HK-2 (cell line): Measurements from ENCODE around the gene FHL3.
A peak's percentile ranks its signal among the peaks of the same experiment; 100 is the strongest.
"Not testable (repeated sequence)": the region's sequence is repeated elsewhere in the genome, so short reads cannot be mapped to it uniquely, and the experiment has no call there.

Source experiments
- DNase-seq: peaks from one replicate; pipeline ENCODE4 v3.0.0-alpha.2; 2018; ENCODE audit not compliant: unreplicated experiment

FHL3 gene

GRCh38 chr1:37989361-37989930, 15.9 kb downstream of the FHL3 start:
- DNase-seq = peak; percentile 46

- DNase-seq = no peak
Observed at GRCh38 chr1:37987679-37988078, 17.6 kb downstream of the FHL3 start.

GRCh38 chr1:37983546-37983945, 21.8 kb downstream of the FHL3 start:
- no peak for DNase-seq

- DNase-seq = no peak
Observed at GRCh38 chr1:37978541-37978940, 26.8 kb downstream of the FHL3 start.

- DNase-seq = not testable (repeated sequence)
Observed at GRCh38 chr1:37975083-37975482, 30.2 kb downstream of the FHL3 start.

- no peak for DNase-seq
Observed at GRCh38 chr1:37974567-37974966, 30.7 kb downstream of the FHL3 start.

- DNase-seq = not testable (repeated sequence)
Observed at GRCh38 chr1:37973684-37974083, 31.6 kb downstream of the FHL3 start.

GRCh38 chr1:37965301-37965700, 40.0 kb downstream of the FHL3 start:
- DNase-seq = no peak

- not testable (repeated sequence) for DNase-seq
Observed at GRCh38 chr1:37964106-37964505, 41.2 kb downstream of the FHL3 start.

GRCh38 chr1:37958690-37959089, 46.6 kb downstream of the FHL3 start:
- no peak for DNase-seq

- no peak for DNase-seq
Observed at GRCh38 chr1:37955685-37956084, 49.6 kb downstream of the FHL3 start.

- DNase-seq = no peak
Observed at GRCh38 chr1:37954316-37954971, 50.9 kb downstream of the FHL3 start.

GRCh38 chr1:37952738-37953137, 52.6 kb downstream of the FHL3 start:
- no peak for DNase-seq

GRCh38 chr1:37951783-37952624, 53.3 kb downstream of the FHL3 start:
- no peak for DNase-seq

GRCh38 chr1:37951041-37951782, 54.1 kb downstream of the FHL3 start:
- DNase-seq = no peak

GRCh38 chr1:37949524-37950152, 55.7 kb downstream of the FHL3 start:
- DNase-seq = no peak

- DNase-seq = no peak
Observed at GRCh38 chr1:37948841-37949240, 56.5 kb downstream of the FHL3 start.

GRCh38 chr1:37948166-37948565, 57.1 kb downstream of the FHL3 start:
- no peak for DNase-seq

- DNase-seq = no peak
Observed at GRCh38 chr1:37947364-37947763, 58.0 kb downstream of the FHL3 start.
